Uterus (tissue), 4 donors: ENCODE results near the gene MTX1. TPM values are rescaled to one million over a fixed set of nuclear protein-coding genes. Genes with fewer than 3 reads are reported as not detected.
"Not testable (repeated sequence)": the region's sequence is repeated elsewhere in the genome, so short reads cannot be mapped to it uniquely, and the experiment has no call there.

Experiments
- DNase-seq, 2 donors: peaks; one replicate each; pipeline ENCODE4 v3.0.0-alpha.2; 2019 to 2020
- H3K27ac ChIP-seq, 2 donors: fragments of 200-600 bp; sonication (generic); 1 replicate in 1 of 2; 2 replicates in 1 of 2; pipeline ENCODE4 v1.5.1; 2016 to 2018
- H3K27me3 ChIP-seq, 2 donors: fragments of 200-600 bp; sonication (generic); one replicate each; pipeline ENCODE4 v1.5.1; 2018 to 2019; ENCODE audit warnings: control low read depth in 1 of 2
- H3K36me3 ChIP-seq, 2 donors: fragments of 200-600 bp; sonication (generic); one replicate each; pipeline ENCODE4 v1.5.1; 2019; ENCODE audit warnings: control low read depth in 1 of 2
- H3K4me1 ChIP-seq, 2 donors: fragments of 200-600 bp; sonication (generic); one replicate each; pipeline ENCODE4 v1.5.1; 2018 to 2019; ENCODE audit warnings: control low read depth in 1 of 2
- H3K4me3 ChIP-seq, 2 donors: fragments of 200-600 bp; sonication (generic); 1 replicate in 1 of 2; 2 replicates in 1 of 2; pipeline ENCODE4 v1.5.1; 2018 to 2019; ENCODE audit warnings: mild to moderate bottlenecking in 1 of 2
- H3K9me3 ChIP-seq, 2 donors: fragments of 200-600 bp; sonication (generic); one replicate each; pipeline ENCODE4 v1.5.1; 2019; ENCODE audit warnings: control low read depth in 1 of 2
- POLR2A ChIP-seq, 2 donors: fragments of 450-650 bp; IDR thresholded peaks; one replicate each; pipeline ENCODE4 v1.6.1; 2016; ENCODE audit warnings: antibody characterized with exemption in 2 of 2, mild to moderate bottlenecking in 1 of 2, moderate library complexity in 1 of 2
- intact Hi-C: fragments of 100-400 bp; cut with DNase I; formaldehyde crosslinking; loops from one replicate; pipeline ENCODE4 v1.15.1; 2023; ENCODE audit warnings: low total_unique reads
- total RNA-seq, 4 donors: library from RNA; depleted of rRNA in 3 of 4; stranded (reverse); fragments of >200 nt in 3 of 4; gene quantifications; one replicate each; pipeline versions ENCODE4 v1.1.0 to v1.2.4, GENCODE V29; 2014 to 2023
- TF ChIP-seq, protein P1 (sequence below), 4 experiments: fragments of 200-600 bp in 2 of 4; fragments of 450-650 bp in 2 of 4; sonication (generic) in 2 of 4; IDR thresholded peaks; one replicate each; pipeline ENCODE4 v1.5.1; 2016 to 2019; ENCODE audit warnings: antibody characterized with exemption in 4 of 4, mild to moderate bottlenecking in 2 of 4, moderate library complexity in 1 of 4
- donor health status: DM: yes; HTN: yes; CAD: no.

Gene MTX1
- total RNA-seq, 4 donors from 2014 or later: 9.7 to 62.4 (median 26.0) TPM

DNA sequence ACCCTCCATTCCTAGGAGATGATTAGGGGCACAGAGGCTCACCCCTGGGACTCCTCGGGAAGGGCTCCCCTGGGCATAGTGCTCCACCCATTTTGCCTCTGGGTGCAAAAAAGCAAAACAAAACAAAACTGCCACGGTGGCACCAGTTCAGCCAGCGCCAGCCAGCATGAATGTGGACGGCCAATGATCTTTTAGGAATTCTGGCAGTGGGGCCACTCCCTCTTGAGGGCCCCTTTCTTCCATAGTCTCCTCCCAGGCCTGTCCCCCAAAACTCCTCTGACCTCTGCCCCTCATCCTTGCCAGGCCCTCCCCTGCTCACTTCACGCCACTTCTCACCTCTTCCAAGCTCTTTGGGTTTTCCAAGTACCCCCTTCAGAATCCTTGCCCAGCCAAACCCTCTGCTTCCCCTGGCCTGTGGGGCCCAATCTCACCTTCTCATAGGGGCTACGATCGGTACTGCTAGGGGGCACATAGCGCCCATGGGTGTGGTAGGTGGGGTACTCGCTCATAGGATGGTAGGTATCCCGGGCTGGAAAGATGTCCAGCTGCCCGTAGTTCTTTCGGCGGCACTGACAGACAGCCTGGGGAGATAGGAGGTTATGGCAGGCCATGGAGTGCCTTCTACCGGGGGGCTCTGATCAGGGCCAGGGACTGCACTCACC is 21.6 kb upstream of the MTX1 start:
- TF ChIP-seq POLR2A (IDR thresholded peaks at IDR 0.05): no peak
- TF ChIP-seq, protein P1, sequence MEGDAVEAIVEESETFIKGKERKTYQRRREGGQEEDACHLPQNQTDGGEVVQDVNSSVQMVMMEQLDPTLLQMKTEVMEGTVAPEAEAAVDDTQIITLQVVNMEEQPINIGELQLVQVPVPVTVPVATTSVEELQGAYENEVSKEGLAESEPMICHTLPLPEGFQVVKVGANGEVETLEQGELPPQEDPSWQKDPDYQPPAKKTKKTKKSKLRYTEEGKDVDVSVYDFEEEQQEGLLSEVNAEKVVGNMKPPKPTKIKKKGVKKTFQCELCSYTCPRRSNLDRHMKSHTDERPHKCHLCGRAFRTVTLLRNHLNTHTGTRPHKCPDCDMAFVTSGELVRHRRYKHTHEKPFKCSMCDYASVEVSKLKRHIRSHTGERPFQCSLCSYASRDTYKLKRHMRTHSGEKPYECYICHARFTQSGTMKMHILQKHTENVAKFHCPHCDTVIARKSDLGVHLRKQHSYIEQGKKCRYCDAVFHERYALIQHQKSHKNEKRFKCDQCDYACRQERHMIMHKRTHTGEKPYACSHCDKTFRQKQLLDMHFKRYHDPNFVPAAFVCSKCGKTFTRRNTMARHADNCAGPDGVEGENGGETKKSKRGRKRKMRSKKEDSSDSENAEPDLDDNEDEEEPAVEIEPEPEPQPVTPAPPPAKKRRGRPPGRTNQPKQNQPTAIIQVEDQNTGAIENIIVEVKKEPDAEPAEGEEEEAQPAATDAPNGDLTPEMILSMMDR (IDR thresholded peaks at IDR 0.05): no peak
- Histone ChIP-seq H3K27me3 (no peaks in the 10 kb centered on the region), H3K27ac (no peak overlapping the region), H3K9me3 (no peaks in the 10 kb centered on the region), H3K36me3 (no peaks in the 10 kb centered on the region), H3K4me3 (no peak overlapping the region), H3K4me1 (no peaks in the 10 kb centered on the region)
- intact Hi-C loops: no loop called here
- DNase-seq: no peak

DNA sequence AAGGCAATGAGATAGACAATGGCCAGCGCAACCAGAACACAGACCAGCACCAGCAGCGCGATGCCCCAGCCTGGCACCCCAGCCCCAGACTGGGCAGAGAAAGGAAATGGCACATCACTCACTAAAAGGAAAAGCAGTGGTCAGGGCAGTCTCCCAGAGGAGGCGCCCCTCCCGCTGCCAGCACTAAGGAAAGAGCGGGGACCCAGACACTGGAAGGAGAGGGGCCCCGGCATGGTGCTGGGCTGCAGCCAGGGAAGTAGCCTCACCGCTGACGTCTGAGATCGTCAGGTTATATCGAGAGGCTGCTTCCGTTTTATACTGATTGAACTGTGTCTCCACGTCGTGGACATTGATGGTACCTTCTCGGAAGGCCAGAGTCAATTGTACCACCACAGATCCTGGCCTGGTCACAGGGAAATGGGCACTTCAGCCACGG is 21.0 kb upstream of the MTX1 start:
- Histone ChIP-seq H3K36me3 (no peaks in the 10 kb centered on the region), H3K4me3 (no peak overlapping the region), H3K27ac (no peak overlapping the region), H3K4me1 (no peaks in the 10 kb centered on the region), H3K9me3 (no peaks in the 10 kb centered on the region), H3K27me3 (no peaks in the 10 kb centered on the region)
- no peak for TF ChIP-seq POLR2A (IDR thresholded peaks at IDR 0.05)
- TF ChIP-seq, protein P1 (IDR thresholded peaks at IDR 0.05): no peak
- no peak for DNase-seq
- intact Hi-C loops: no loop called here

DNA sequence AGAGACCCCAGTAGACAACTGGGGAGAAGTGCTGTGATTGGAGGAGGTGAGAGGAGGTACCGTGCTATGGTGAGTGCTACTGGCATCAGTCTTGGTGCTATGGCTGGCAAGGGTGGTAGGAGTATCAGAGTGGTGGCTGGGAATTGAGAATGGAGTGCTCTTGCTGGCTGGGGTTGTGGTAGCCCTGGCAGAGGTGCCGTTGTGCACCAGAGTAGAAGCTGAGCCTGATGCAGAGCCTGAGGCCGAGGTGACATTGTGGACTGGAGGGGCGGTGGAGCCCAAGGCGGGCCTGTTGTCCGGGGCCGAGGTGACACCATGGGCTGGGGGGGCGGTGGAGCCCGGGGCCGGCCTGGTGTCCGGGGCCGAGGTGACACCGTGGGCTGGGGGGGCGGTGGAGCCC is 20.2 kb upstream of the MTX1 start:
- Histone ChIP-seq H3K27ac (no peak overlapping the region), H3K4me3 (no peak overlapping the region), H3K27me3 (no peaks in the 10 kb centered on the region), H3K4me1 (no peaks in the 10 kb centered on the region), H3K36me3 (no peaks in the 10 kb centered on the region), H3K9me3 (no peaks in the 10 kb centered on the region)
- TF ChIP-seq POLR2A (IDR thresholded peaks at IDR 0.05): no peak
- TF ChIP-seq, protein P1 (IDR thresholded peaks at IDR 0.05): no peak
- DNase-seq: no peak
- intact Hi-C loops: no loop called here

DNA sequence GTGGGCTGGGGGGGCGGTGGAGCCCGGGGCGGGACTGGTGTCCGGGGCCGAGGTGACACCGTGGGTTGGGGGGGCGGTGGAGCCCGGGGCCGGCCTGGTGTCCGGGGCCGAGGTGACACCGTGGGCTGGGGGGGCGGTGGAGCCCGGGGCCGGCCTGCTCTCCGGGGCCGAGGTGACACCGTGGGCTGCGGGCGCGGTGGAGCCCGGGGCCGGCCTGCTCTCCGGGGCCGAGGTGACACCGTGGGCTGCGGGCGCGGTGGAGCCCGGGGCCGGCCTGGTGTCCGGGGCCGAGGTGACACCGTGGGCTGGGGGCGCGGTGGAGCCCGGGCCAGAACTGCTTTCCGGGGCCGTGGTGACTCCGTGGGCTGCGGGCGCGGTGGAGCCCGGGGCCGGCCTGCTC is 18.6 kb upstream of the MTX1 start:
- H3K36me3 ChIP-seq, H3K9me3 ChIP-seq, H3K27me3 ChIP-seq, H3K4me3 ChIP-seq, H3K4me1 ChIP-seq, DNase-seq, H3K27ac ChIP-seq, intact Hi-C loops: not testable (repeated sequence)

DNA sequence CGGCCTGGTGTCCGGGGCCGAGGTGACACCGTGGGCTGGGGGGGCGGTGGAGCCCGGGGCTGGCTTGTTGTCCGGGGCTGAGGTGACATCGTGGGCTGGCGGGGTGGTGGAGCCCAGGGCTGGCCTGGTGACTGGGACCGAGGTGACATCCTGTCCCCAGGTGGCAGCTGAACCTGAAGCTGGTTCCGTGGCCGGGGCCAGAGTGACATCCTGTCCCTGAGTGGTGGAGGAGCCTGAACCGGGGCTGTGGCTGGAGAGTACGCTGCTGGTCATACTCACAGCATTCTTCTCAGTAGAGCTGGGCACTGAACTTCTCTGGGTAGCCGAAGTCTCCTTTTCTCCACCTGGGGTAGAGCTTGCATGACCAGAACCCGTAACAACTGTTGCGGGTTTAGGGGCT is 16.6 kb upstream of the MTX1 start:
- H3K4me3 ChIP-seq: no peak overlapping the region
- peak overlapping the region; percentile 85 to 94 for H3K27ac ChIP-seq
- intact Hi-C loops: no loop called here
- no peaks in the 10 kb centered on the region for H3K27me3 ChIP-seq
- H3K9me3 ChIP-seq: no peaks in the 10 kb centered on the region
- TF ChIP-seq, protein P1 (IDR thresholded peaks at IDR 0.05): no peak
- no peak for TF ChIP-seq POLR2A (IDR thresholded peaks at IDR 0.05)
- no peaks in the 10 kb centered on the region for H3K4me1 ChIP-seq
- no peaks in the 10 kb centered on the region for H3K36me3 ChIP-seq
- no peak for DNase-seq
